Uterus (tissue), 2 donors: ENCODE results near the gene TRAFD1.

Source experiments
- POLR2A ChIP-seq, 2 donors: fragments of 450-650 bp; IDR thresholded peaks; one replicate each; pipeline ENCODE4 v1.6.1; 2016; ENCODE audit warnings: antibody characterized with exemption in 2 of 2, mild to moderate bottlenecking in 1 of 2, moderate library complexity in 1 of 2
- TF ChIP-seq, protein P1 (sequence below), 4 experiments: fragments of 200-600 bp in 2 of 4; fragments of 450-650 bp in 2 of 4; sonication (generic) in 2 of 4; IDR thresholded peaks; one replicate each; pipeline ENCODE4 v1.5.1; 2016 to 2019; ENCODE audit warnings: antibody characterized with exemption in 4 of 4, mild to moderate bottlenecking in 2 of 4, moderate library complexity in 1 of 4

DNA sequence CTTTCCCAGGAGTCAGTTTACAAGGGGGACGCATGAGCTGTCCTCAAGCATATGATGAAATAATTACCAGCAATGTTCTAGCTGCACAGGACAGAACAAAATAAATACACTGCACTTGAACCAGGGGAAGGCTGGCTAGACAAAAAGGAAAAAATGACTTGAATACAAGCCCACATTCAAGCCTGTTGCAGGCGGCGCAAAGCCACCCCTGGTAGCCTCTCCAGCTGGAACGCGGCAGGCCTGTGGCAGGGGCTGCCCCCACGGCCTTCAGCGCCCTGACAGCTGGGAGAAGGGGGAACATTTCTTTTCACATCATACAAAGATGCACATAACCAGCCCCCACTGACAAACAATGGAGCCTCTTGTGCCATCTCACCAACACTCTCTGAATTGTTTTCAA is 57.1 kb downstream of the TRAFD1 start:
- TF ChIP-seq, protein P1, sequence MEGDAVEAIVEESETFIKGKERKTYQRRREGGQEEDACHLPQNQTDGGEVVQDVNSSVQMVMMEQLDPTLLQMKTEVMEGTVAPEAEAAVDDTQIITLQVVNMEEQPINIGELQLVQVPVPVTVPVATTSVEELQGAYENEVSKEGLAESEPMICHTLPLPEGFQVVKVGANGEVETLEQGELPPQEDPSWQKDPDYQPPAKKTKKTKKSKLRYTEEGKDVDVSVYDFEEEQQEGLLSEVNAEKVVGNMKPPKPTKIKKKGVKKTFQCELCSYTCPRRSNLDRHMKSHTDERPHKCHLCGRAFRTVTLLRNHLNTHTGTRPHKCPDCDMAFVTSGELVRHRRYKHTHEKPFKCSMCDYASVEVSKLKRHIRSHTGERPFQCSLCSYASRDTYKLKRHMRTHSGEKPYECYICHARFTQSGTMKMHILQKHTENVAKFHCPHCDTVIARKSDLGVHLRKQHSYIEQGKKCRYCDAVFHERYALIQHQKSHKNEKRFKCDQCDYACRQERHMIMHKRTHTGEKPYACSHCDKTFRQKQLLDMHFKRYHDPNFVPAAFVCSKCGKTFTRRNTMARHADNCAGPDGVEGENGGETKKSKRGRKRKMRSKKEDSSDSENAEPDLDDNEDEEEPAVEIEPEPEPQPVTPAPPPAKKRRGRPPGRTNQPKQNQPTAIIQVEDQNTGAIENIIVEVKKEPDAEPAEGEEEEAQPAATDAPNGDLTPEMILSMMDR (IDR thresholded peaks at IDR 0.05), result no peak
- no peak for TF ChIP-seq POLR2A (IDR thresholded peaks at IDR 0.05)
